OCI-LY7 (cell line): ENCODE data around the gene TXNDC2.

Experiments used
- EZH2phosphoT487 ChIP-seq: fragments of 200-600 bp; sonication (generic); IDR thresholded peaks from 2 replicates; pipeline ENCODE4 v1.6.1; 2018; ENCODE audit warnings: low read depth, borderline replicate concordance, mild to moderate bottlenecking, mixed run types, antibody characterized with exemption, low read length, moderate library complexity, mixed read lengths
- TF ChIP-seq, protein P1 (sequence below): fragments of 200-600 bp; sonication (generic); conservative IDR thresholded peaks from 2 replicates; pipeline ENCODE4 v1.5.1; 2014; ENCODE audit warnings: mild to moderate bottlenecking, antibody characterized with exemption, low read length, moderate library complexity, mixed read lengths

DNA sequence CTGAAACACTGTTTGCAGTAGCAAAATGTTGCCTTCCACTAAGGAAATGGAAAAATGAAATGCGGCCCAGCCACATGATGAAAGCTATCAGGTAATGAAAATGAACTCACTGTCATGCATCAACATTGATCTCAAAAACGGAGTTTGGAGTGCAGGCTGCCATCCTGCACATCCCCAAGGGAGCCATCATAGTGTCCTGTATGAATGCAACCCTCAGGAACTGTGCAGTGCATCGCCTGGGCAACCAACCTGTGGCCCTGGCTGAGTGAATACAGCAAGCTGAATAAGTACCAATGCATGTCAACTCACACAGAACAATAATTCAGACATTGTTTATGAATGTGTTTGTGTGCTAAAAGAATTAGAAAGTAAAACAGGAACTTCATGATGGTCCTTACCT, 23.1 kb upstream of the TXNDC2 start:
- TF ChIP-seq, protein P1, sequence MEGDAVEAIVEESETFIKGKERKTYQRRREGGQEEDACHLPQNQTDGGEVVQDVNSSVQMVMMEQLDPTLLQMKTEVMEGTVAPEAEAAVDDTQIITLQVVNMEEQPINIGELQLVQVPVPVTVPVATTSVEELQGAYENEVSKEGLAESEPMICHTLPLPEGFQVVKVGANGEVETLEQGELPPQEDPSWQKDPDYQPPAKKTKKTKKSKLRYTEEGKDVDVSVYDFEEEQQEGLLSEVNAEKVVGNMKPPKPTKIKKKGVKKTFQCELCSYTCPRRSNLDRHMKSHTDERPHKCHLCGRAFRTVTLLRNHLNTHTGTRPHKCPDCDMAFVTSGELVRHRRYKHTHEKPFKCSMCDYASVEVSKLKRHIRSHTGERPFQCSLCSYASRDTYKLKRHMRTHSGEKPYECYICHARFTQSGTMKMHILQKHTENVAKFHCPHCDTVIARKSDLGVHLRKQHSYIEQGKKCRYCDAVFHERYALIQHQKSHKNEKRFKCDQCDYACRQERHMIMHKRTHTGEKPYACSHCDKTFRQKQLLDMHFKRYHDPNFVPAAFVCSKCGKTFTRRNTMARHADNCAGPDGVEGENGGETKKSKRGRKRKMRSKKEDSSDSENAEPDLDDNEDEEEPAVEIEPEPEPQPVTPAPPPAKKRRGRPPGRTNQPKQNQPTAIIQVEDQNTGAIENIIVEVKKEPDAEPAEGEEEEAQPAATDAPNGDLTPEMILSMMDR: no peak
- TF ChIP-seq EZH2phosphoT487: no peak
